NK-92 (cell line): ENCODE measurements around the gene INTS1.
"Not testable (repeated sequence)": the region's sequence is repeated elsewhere in the genome, so short reads cannot be mapped to it uniquely, and the experiment has no call there.

Experiments used
- DNase-seq: peaks from one replicate; lab custom pipeline; 2025; ENCODE audit not compliant: unreplicated experiment; lab: John Stamatoyannopoulos, UW

Gene INTS1

GRCh38 chr7:1447551-1448244 is 56.5 kb downstream of the INTS1 start:
- no peak for DNase-seq

GRCh38 chr7:1447112-1447511 is 57.1 kb downstream of the INTS1 start:
- DNase-seq, result no peak

GRCh38 chr7:1446620-1447032 is 57.6 kb downstream of the INTS1 start:
- no peak for DNase-seq

GRCh38 chr7:1446026-1446425 is 58.2 kb downstream of the INTS1 start:
- DNase-seq, result not testable (repeated sequence)

- no peak for DNase-seq
Observed at GRCh38 chr7:1445341-1445740, 58.8 kb downstream of the INTS1 start.

GRCh38 chr7:1444925-1445322 is 59.3 kb downstream of the INTS1 start:
- no peak for DNase-seq

- no peak for DNase-seq
Observed at GRCh38 chr7:1444214-1444924, 59.8 kb downstream of the INTS1 start.

- not testable (repeated sequence) for DNase-seq
Observed at GRCh38 chr7:1443587-1444200, 60.5 kb downstream of the INTS1 start.

- no peak for DNase-seq
Observed at GRCh38 chr7:1442355-1443124, 61.6 kb downstream of the INTS1 start.

GRCh38 chr7:1441615-1442354 is 62.4 kb downstream of the INTS1 start:
- DNase-seq, result no peak

GRCh38 chr7:1440620-1441019 is 63.6 kb downstream of the INTS1 start:
- no peak for DNase-seq

- no peak for DNase-seq
Observed at GRCh38 chr7:1439373-1440363, 64.5 kb downstream of the INTS1 start.

GRCh38 chr7:1438821-1439220 is 65.4 kb downstream of the INTS1 start:
- DNase-seq, result no peak

- no peak for DNase-seq
Observed at GRCh38 chr7:1438208-1438607, 66.0 kb downstream of the INTS1 start.

GRCh38 chr7:1437155-1437880 is 66.9 kb downstream of the INTS1 start:
- no peak for DNase-seq

GRCh38 chr7:1436608-1437007 is 67.6 kb downstream of the INTS1 start:
- no peak for DNase-seq

- no peak for DNase-seq
Observed at GRCh38 chr7:1434891-1435670, 69.1 kb downstream of the INTS1 start.

- DNase-seq, result no peak
Observed at GRCh38 chr7:1434165-1434718, 69.9 kb downstream of the INTS1 start.
